GM18858 (cell line): Measurements from ENCODE around the gene KLHL26.

Source experiments
- ATAC-seq: cut with Tn5 transposase; IDR thresholded peaks from one replicate; pipeline ENCODE4 v1.9.1; 2021; ENCODE audit not compliant: unreplicated experiment

The KLHL26 gene

DNA sequence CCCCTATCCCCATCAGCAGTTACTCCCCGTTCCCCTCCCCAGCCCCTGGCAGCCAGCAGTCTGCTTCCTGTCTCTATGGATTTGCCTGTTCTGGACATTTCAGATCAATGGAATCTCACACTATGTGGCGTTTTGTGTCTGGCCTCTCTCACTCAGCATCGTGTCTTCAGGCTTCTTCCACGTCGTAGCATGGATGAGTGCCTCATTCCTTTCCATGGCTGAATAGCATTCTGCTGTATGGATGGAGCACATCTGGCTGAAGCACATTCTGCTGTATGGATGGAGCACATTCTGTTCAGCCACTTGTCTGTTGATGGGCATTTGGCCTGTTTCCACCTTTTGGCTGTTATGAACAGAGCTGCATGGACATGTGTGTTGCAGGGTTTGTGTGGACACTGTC is 76.2 kb downstream of the KLHL26 start:
- ATAC-seq, result no peak

DNA sequence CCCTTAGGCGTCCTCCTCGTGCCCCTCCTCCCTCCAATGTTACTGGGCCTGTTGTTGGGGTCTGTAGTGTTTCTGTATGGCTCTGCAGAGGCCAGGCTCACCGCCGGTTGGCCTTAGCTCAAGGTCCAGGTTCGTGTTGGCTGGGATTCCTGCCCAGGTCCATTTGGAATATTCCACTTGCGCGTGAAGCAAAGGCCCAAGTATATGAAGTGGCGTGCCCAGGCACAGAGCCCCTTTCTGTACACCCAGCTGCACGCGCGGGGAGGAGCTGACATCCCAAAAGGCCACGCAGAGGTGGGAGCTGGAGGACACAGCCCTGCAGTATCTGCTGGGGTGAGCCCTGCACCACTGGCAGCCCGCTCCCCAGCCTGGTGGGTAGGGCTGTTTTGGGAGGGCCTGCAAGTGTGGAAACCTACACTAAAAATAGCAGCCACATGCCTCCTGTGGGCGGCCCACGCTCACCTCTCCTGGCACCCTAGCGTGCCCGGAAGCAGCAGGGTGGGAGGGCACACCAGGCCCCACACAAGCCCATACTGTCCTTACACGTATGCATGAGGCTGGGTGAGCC is 76.8 kb downstream of the KLHL26 start:
- no peak for ATAC-seq

DNA sequence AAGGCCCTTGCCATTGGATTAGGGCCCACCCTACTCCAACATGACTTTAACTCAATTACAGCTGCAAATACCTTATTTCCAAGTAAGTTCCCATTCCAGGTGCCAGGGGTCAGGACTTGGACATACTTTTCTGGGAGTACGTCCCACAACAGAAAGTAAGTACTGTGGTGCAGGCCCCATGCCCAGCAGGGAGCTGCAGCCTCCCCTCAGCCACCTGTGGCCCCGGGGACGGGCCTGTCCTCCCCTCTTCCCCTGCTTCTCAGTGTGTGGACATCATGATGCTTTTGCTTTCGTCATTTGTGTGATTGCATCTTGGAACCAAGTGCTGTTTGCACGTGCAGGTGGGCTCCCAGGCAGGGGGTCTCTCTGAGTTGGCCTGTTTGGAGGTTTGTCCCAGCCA is 78.6 kb downstream of the KLHL26 start:
- ATAC-seq, result no peak

DNA sequence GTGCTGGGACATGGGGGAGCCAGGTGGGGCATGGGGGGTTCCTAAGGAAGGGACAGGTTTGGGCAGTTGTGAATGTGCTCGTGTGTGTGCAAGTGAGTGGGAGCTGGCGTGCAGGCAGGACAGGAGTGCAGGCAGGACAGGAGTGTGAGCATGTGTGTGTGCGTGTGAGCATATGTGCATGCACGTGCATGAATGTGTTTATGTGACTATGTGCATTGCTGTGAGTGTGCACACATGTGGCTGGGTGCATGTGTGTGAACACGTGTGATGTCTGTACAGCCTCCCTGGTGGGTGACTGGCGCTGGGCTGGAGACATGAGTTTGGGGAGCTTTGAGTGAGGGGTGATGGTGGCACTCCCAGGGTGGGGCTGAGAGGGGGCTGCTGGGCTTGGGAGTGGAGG is 80.0 kb downstream of the KLHL26 start:
- no peak for ATAC-seq

DNA sequence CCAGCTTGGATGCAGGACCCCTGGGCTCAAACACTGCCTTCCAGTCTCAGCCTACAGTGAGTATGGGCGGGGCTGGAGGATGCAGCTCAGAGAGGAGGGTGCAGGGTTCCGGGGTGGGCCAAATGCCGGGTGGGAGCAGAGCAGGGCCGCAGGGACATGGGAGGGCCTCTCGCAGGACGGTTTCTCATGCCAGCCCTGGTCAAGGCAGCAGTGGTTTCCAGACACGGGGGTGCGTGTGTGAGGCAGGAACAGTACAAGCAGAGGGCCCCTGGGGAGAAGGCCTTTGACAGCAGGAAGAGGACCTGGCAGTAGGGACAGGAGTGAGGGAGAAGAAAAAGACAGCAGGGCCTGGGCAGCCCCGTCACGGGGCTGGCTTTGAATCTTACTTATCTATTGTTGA is 80.8 kb downstream of the KLHL26 start:
- ATAC-seq, result no peak

DNA sequence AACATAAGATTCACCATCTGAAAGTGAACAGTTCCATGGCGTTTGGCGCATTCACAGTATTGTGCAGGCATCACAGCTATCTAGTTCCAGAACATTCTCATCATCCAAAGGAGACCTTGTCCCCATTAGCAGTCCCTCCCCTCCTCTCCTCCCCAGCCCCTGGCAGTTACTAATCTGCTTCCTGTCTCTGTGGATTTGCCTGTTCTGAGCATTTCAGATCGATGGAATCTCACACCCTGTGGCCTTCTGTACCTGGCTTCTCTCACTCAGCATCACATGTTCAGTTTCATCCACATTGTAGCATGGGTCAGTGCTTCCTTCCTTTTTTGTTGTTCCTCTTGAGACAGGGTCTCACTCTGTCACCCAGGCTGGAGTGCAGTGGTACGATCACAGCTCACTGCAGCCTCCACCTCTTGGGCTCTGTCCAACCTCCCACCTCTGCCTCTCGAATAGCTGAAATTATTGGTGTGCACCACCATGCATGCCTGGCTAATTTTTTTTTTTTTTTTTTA is 81.2 kb downstream of the KLHL26 start:
- ATAC-seq, result no peak

DNA sequence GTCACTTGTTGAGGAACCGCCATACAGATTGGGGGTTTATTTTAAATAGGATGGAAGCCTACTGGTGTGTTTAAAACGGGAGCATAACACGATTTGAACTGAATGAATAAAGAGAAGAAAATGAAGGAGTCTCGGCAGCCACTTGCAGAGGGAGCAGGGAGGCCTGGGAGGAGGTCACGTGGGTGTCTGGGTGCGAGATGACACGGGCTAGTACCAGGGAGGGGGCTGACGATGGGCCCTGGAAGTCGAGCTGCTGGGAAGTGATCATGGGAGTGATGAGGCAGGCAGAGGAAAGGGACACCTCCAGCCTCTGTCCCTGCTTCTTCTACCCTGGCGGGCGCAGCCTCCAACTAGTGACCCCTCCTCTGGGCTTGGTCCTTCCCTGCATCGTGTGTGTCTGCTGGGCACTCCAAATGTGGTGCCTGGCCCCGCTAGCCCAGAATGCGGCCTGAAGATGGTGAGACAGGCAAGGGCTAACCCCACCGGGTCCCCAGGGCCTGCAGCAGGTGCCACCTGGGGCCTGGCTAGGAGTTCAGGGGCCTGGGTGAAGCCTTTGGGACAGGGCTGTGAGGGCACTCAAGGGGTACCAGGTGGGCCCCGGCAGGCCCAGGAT is 82.1 kb downstream of the KLHL26 start:
- ATAC-seq, result no peak

DNA sequence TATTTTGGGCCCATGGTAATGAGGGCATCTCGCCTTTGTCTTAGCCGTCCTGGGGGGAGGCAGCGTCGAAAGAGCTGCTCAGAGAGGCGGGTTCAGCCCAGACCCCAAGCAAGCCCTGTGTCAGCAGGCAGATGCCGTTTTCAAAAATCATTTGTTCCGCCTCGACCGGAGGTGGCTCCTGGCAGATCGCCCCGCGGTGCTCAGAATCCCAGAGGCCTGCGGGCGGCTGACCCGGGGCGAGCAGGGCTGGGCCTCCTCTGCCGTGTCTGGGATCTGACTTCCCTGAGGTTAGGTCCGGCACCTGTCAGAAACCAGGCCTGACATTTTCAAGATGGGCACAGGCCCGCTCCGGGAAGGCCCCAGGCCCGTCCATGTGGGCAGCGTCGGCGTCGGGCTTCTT is 82.7 kb downstream of the KLHL26 start:
- ATAC-seq, result no peak
